HG03457 (cell line): ENCODE results near the gene EPB41L1.

Source experiments
- ATAC-seq: cut with Tn5 transposase; IDR thresholded peaks from one replicate; pipeline ENCODE4 v1.9.1; 2021; ENCODE audit warnings: moderate number of reproducible peaks; ENCODE audit not compliant: unreplicated experiment

EPB41L1 gene

GRCh38 chr20:36154700-36155628 is at the start of gene EPB41L1:
Gene EPB41L1, plus strand, starts transcription at chr20:36154740. Its CDS starts 19,038 bp downstream, at chr20:36173778.
- ATAC-seq = no peak

GRCh38 chr20:36104856-36105255 is 49.7 kb upstream of the EPB41L1 start:
- no peak for ATAC-seq

GRCh38 chr20:36105711-36106226 is 48.8 kb upstream of the EPB41L1 start:
- no peak for ATAC-seq

- ATAC-seq = no peak
Observed at GRCh38 chr20:36106606-36107005, 47.9 kb upstream of the EPB41L1 start.

- ATAC-seq = no peak
Observed at GRCh38 chr20:36107881-36108280, 46.7 kb upstream of the EPB41L1 start.

GRCh38 chr20:36109251-36109947 is 45.1 kb upstream of the EPB41L1 start:
- no peak for ATAC-seq

- no peak for ATAC-seq
Observed at GRCh38 chr20:36110994-36111393, 43.5 kb upstream of the EPB41L1 start.

- ATAC-seq = no peak
Observed at GRCh38 chr20:36112112-36112511, 42.4 kb upstream of the EPB41L1 start.

GRCh38 chr20:36113036-36113435 is 41.5 kb upstream of the EPB41L1 start:
- ATAC-seq = no peak

GRCh38 chr20:36113566-36114250 is 40.8 kb upstream of the EPB41L1 start:
- ATAC-seq = no peak

GRCh38 chr20:36114707-36115106 is 39.8 kb upstream of the EPB41L1 start:
- no peak for ATAC-seq

GRCh38 chr20:36115925-36116324 is 38.6 kb upstream of the EPB41L1 start:
- no peak for ATAC-seq

GRCh38 chr20:36116807-36117441 is 37.6 kb upstream of the EPB41L1 start:
- no peak for ATAC-seq

- ATAC-seq = no peak
Observed at GRCh38 chr20:36117638-36118037, 36.9 kb upstream of the EPB41L1 start.

GRCh38 chr20:36118371-36118770 is 36.2 kb upstream of the EPB41L1 start:
- no peak for ATAC-seq

GRCh38 chr20:36119537-36119936 is 35.0 kb upstream of the EPB41L1 start:
- no peak for ATAC-seq

GRCh38 chr20:36120241-36120640 is 34.3 kb upstream of the EPB41L1 start:
- ATAC-seq = no peak

- no peak for ATAC-seq
Observed at GRCh38 chr20:36120991-36121390, 33.5 kb upstream of the EPB41L1 start.

- ATAC-seq = no peak
Observed at GRCh38 chr20:36121981-36122930, 32.3 kb upstream of the EPB41L1 start.

- ATAC-seq = no peak
Observed at GRCh38 chr20:36122931-36123288, 31.6 kb upstream of the EPB41L1 start.
